SK-N-DZ (cell line): ENCODE measurements around the gene BDH1.

Source experiments
- DNase-seq: peaks from one replicate; pipeline ENCODE4 v3.0.0-alpha.2; 2015; ENCODE audit warnings: low spot score

BDH1 gene

DNA sequence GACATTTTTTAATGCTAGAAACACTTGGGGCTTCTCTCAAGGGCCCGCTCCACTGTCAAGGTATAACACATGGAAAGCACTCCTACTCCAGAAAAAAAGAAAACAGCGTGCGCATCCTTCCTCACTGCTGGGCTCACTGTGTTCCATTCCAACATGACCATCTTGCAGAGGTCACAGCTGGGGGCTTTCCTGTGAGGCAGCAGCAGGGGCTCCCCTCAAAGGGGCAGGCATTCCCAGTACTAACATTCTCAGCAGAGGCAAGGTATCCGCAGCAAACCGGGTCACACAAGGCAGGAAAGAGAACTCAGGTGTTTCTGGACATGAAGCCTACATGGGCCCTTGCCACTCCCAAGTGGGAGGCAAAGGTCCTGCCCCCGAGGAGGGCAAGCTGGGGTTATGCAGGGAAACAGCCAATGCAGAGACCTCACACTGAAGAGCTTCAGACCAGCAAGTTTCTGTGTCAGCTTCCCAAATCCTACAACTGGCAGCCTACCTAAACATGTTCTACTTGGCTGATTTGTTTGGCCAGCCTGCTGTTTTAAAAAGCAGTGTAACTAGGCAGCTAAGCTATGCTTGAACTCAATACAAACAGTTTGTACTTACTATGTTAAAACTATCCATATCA lies 6.4 kb downstream of the BDH1 start:
- DNase-seq = no peak

- DNase-seq = no peak
Measured at GRCh38 chr3:197547306-197548011, 8.3 kb downstream of the BDH1 start.

DNA sequence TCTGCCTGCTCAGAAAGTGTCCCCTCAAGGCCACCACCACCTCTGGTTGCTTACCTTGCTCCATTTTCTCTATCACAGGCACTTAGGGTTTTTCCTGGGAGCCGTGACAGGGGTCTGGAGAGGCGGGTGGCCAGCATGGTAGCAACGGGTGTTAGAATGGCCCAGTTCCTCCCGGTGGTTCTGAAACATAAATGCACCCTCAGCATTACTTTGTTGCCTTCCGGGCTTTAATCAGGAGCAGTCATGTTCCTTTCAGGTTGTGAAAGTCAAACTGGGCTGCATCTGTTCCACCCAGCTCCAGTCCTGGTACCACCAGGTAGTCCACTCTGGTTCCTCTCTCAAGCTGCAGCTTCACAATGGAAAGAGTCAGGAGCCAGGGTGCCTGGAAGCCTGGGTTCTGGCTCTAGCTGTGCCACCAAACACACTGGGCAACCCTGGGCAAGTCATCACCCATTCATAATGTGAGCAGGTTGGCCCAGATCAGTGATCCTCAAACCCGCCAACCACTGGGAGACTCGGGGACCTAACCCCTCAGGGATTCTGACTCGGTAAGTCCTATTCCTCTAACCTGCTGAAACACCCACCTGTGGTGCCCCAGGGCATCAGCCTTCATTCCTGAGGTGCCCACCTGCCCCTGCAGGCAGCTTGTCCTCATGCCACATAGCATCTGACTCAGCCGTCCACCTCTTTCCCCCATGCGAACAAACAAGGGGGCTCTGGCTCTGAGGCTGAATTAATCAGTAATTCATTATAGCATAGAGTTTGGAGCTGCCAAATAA lies 9.3 kb downstream of the BDH1 start:
- no peak for DNase-seq

- no peak for DNase-seq
Measured at GRCh38 chr3:197545571-197545970, 10.2 kb downstream of the BDH1 start.

DNA sequence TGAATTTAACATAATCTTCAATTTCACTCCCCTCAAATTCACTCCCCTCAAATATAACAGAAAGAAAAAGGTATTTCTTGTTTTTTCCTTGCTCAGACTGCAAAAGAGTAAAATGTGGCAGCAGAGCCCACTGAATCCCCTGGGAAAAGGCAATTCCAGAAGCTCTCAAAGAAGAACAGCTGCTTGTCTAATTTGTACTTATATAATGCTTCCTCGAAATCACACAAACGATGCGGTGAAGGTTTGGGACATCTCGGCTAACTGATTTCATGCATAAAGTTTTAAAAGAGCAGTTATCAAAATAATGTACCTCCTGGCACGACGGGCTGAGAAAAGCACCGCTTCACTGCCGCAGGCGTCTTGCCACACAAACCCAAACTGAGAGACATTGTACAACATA lies 10.7 kb downstream of the BDH1 start:
- DNase-seq = no peak

DNA sequence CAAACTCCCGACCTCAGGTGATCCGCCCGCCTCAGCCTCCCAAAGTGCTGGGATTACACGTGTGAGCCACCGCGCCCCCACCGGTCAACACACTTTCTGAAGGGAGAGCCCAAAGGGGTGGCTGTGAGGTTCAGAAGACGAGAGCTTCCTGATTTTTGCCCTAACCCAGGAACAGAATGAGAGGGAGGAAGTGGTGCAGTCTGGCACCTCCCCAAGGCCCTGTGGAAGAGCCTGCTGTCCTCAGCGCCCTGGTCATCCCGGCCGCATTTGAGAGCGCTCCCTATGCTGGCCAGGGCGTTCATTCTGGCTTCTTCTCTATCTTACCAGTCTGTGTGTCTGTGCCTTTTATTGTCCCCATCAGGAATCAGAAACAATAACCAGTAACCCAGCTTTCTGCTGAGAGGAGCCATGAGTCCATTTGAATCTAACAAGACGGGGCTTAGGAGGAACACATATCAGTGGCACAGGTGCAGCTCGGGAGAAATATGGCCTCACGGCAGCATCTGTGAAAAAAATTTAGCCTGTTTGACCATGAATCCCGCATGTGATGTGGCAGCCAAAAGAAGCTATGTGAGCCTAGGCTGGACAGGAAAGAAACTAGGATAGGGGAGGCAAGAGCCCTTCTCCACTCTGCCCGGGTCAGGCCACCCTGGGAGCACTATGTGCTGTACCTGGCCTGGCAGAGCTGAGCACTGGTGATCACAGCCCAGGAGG lies 12.9 kb downstream of the BDH1 start:
- no peak for DNase-seq

DNA sequence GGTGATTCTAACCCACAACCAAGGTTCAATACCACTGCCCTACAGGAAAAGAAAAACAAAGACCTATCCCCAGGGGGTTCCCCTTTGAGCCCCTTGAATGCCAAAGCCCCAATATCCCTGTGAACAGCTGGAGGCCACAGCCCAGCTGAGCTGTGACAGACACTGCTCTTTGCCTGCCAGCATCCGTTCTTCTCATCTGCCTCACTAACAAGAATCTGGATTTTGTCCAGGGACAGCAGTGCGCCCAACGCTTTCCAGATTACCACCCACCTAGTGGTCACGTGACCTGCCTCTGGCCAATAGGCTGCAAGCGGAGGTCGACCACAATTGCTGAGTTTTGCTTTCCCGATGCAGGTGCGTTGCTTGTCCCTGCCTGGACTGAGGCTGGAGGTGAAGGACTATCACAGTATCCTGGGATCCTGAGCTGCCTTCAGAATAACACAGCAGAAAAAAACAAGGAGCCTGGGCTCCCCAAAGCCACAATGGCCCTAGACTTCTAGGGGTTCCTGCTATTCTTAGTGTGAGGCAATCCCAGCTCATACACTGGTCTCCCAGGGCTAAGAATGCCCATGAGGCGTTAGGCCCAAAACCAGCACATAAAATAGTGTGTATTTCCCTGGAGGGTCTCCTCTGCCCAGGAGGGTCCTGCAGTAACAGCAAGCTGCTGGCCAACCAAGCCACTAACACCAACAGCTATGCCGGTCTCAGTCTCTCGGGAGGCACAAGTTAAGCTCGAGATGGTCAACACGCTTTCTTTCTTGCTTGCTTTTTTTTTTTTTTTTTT lies 13.8 kb downstream of the BDH1 start:
- DNase-seq = peak; percentile 90

GRCh38 chr3:197540961-197541377 lies 14.8 kb downstream of the BDH1 start:
- no peak for DNase-seq

GRCh38 chr3:197539651-197540051 lies 16.1 kb downstream of the BDH1 start:
- DNase-seq = no peak

DNA sequence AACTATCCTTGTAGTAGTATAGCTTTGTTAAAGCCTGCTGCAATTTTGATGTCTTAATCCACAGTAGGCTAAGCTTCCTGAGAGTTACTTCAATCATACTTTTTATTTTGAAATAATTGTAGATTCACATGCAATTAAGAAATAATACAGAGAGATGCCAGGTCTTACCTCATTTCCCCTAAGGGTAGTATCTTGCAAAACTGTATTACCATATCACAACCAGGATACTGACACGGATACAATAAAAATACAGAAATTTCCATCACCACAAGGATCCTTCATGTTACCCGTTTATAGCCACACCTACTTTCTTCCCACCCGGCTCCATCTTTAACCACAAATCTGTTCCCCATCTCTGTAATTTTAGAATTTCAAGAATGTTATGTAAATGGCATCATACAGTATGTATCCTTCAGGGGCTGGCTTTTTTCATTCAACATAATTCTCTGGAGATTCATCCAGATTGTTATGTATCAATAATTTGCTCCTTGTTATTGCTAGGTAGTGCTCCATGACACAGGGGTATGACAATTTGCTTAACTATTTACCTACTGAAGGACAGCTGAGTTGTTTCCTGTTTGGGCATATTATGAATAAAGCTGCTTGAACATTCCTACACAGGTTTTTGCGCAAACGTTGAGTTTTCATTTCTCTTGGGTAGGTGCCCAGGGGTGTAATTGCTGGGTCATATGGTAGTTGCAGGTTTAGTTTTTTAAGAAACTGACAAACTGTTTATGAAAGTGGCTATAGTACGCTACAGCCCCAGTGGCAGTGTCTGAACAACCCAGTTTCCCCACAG lies 21.6 kb downstream of the BDH1 start:
- no peak for DNase-seq

- no peak for DNase-seq
Measured at GRCh38 chr3:197533396-197533795, 22.4 kb downstream of the BDH1 start.

DNA sequence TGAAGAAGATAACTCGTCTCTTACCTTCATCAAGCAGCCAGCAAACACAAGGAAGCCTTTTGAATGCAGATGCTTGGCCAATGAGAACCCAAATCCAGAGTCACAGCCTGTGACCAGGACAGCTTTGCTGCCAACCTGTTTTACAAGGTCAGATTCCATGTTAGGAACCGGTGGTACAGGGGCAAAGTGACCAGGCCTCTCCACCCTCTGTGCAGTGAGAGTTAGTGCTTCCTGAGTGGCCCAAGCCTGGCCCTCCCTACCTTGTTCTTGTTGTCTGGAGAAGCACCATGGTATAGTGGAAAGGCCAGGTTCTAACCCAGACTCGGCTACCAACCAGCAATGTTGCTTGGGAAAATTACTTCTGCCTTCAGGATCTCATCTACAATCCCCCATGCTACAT lies 23.4 kb downstream of the BDH1 start:
- DNase-seq = no peak

- DNase-seq = peak; percentile 64
Measured at GRCh38 chr3:197528190-197528589, 27.6 kb downstream of the BDH1 start.

GRCh38 chr3:197527569-197527968 lies 28.2 kb downstream of the BDH1 start:
- no peak for DNase-seq

- DNase-seq = no peak
Measured at GRCh38 chr3:197525706-197526105, 30.1 kb downstream of the BDH1 start.

DNA sequence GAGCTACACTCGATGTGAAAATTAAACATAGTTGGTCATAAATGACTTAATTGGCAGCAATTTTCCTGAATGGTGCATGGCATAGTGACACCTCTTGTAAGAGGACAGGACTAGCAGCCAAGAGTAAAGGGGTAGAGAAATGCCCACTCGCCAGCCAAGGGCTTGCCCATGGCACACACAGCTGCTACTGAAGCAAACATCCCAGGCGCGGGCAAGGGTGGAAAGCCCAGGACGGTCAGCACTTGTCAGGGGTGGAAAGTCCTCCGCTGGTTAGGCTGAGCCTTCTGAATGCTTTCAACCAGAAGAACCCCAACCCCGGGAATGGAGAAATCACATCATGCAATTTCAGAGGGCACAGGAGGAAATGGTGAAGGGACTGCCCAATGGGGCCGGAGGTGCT lies 31.6 kb downstream of the BDH1 start:
- DNase-seq = no peak

- DNase-seq = no peak
Measured at GRCh38 chr3:197523526-197523925, 32.2 kb downstream of the BDH1 start.

- no peak for DNase-seq
Measured at GRCh38 chr3:197522881-197523441, 32.8 kb downstream of the BDH1 start.

GRCh38 chr3:197522183-197522715 lies 33.5 kb downstream of the BDH1 start:
- DNase-seq = no peak
